LNCAP (cell line): ENCODE results near the gene LTBP3.

Experiments
- TF ChIP-seq, protein P1 (sequence below): fragments of 450-650 bp; IDR thresholded peaks from 2 replicates; pipeline ENCODE4 v1.5.1; 2017; ENCODE audit warnings: mild to moderate bottlenecking

Gene LTBP3

DNA sequence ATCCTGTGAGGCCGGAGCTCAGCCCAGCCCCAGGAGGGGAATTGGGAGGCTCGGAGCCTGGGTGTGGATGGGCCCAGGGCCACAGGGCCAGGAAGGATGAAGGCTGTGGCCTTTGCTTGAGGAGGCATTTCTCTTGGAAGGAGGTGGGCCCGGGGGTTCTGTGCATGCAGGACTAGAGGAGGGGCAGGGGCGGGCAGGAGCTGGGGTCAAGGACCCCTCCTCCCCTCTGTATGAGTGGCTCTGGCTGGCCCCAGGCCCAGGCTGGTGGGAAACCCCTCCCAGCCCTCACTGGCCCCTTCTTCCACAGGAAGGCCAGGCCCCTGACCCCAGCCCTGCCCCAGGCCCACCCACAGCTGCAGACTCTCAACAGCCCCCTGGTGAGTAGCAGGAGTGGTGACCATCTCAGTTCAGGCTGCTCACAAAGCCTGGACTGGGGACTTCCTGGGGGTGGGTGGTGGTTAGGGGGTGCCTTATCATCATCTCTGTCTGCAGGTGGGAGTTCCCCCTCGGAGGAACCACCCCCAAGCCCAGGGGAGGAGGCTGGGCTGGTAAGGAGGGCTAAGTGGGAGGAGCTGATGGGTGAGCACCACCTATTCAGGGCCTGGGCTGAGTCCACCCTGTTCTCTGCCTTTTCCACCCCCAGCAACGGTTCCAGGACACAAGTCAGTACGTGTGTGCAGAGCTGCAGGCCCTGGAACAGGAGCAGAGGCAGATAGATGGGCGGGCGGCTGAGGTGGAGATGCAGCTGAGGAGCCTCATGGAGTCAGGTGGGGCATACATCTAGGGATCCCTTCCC, 31.5 kb upstream of the LTBP3 start:
- TF ChIP-seq, protein P1, sequence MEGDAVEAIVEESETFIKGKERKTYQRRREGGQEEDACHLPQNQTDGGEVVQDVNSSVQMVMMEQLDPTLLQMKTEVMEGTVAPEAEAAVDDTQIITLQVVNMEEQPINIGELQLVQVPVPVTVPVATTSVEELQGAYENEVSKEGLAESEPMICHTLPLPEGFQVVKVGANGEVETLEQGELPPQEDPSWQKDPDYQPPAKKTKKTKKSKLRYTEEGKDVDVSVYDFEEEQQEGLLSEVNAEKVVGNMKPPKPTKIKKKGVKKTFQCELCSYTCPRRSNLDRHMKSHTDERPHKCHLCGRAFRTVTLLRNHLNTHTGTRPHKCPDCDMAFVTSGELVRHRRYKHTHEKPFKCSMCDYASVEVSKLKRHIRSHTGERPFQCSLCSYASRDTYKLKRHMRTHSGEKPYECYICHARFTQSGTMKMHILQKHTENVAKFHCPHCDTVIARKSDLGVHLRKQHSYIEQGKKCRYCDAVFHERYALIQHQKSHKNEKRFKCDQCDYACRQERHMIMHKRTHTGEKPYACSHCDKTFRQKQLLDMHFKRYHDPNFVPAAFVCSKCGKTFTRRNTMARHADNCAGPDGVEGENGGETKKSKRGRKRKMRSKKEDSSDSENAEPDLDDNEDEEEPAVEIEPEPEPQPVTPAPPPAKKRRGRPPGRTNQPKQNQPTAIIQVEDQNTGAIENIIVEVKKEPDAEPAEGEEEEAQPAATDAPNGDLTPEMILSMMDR = no peak

GRCh38 chr11:65588199-65589054, 30.3 kb upstream of the LTBP3 start:
- TF ChIP-seq, protein P1 = peak; percentile 50

DNA sequence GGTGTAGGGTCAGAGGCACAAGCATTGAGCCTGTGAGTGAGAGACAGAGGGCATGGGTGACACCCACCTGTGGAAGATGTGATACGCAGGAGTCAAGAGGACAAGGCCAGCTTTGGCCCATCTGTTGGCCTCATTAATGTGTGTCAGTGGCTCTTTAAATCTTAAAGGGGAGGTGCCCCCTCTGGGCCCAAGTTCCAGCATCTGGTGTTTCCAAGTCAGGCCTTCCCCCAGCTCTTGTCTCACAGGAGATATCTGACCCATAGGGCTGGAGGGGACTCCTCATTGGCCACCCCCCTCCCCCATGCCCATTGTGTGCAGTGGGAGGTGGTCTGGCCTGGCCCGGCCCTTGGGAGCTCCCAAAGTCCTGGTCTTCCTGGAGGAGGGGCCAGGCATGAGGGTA, 28.5 kb upstream of the LTBP3 start:
- TF ChIP-seq, protein P1 = no peak

GRCh38 chr11:65586247-65586630, 28.1 kb upstream of the LTBP3 start:
- TF ChIP-seq, protein P1 = no peak

GRCh38 chr11:65585396-65586246, 27.5 kb upstream of the LTBP3 start:
- TF ChIP-seq, protein P1 = no peak

DNA sequence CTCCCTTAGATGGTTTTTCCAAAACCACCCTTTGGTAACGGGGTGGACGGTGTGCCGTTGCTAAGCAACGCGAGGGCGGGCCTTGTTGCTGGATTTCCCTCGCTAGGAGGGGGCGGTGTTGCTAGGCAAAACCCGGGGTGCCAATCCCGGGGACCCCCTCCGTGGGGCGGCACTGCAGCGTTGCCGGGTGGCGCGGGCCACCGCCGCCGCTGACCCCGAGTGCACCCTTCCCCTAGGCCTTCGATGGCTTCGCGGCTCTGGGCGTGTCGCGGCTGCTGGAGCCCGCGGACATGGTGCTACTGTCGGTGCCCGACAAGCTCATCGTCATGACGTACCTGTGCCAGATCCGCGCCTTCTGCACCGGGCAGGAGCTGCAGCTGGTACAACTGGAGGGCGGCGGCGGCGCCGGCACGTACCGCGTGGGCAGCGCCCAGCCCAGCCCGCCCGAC, 26.6 kb upstream of the LTBP3 start:
- TF ChIP-seq, protein P1 = no peak

GRCh38 chr11:65584106-65584505, 25.9 kb upstream of the LTBP3 start:
- TF ChIP-seq, protein P1 = no peak
